Left hindlimb (tissue), 1 donor: ENCODE measurements around the gene EYS.
"Not testable (repeated sequence)": the region's sequence is repeated elsewhere in the genome, so short reads cannot be mapped to it uniquely, and the experiment has no call there.

Experiments
- DNase-seq: peaks from one replicate; pipeline ENCODE4 v3.0.0-alpha.2; 2018

EYS gene

GRCh38 chr6:63926950-63927927, 1779.8 kb downstream of the EYS start:
- no peak for DNase-seq

- DNase-seq, result no peak
Measured at GRCh38 chr6:63926258-63926780, 1780.7 kb downstream of the EYS start.

- DNase-seq, result no peak
Measured at GRCh38 chr6:63923139-63923739, 1783.8 kb downstream of the EYS start.

- DNase-seq, result peak; percentile 22
Measured at GRCh38 chr6:63919556-63920110, 1787.4 kb downstream of the EYS start.

GRCh38 chr6:63912887-63913286, 1794.1 kb downstream of the EYS start:
- no peak for DNase-seq

GRCh38 chr6:63910863-63911551, 1796.0 kb downstream of the EYS start:
- no peak for DNase-seq

- DNase-seq, result no peak
Measured at GRCh38 chr6:63904650-63905248, 1802.3 kb downstream of the EYS start.

GRCh38 chr6:63899550-63899949, 1807.5 kb downstream of the EYS start:
- no peak for DNase-seq

GRCh38 chr6:63897952-63898351, 1809.1 kb downstream of the EYS start:
- DNase-seq, result no peak

- no peak for DNase-seq
Measured at GRCh38 chr6:63897459-63897858, 1809.6 kb downstream of the EYS start.

GRCh38 chr6:63888416-63888815, 1818.6 kb downstream of the EYS start:
- DNase-seq, result no peak

GRCh38 chr6:63887804-63888203, 1819.2 kb downstream of the EYS start:
- not testable (repeated sequence) for DNase-seq

GRCh38 chr6:63887002-63887751, 1819.8 kb downstream of the EYS start:
- no peak for DNase-seq

- DNase-seq, result no peak
Measured at GRCh38 chr6:63886341-63886740, 1820.7 kb downstream of the EYS start.

GRCh38 chr6:63883597-63883996, 1823.4 kb downstream of the EYS start:
- DNase-seq, result no peak

- DNase-seq, result no peak
Measured at GRCh38 chr6:63882208-63882607, 1824.8 kb downstream of the EYS start.

- no peak for DNase-seq
Measured at GRCh38 chr6:63881791-63882190, 1825.2 kb downstream of the EYS start.

- no peak for DNase-seq
Measured at GRCh38 chr6:63872233-63872632, 1834.8 kb downstream of the EYS start.

GRCh38 chr6:63868351-63868750, 1838.7 kb downstream of the EYS start:
- DNase-seq, result no peak

GRCh38 chr6:63864671-63865318, 1842.2 kb downstream of the EYS start:
- no peak for DNase-seq

GRCh38 chr6:63864061-63864460, 1843.0 kb downstream of the EYS start:
- no peak for DNase-seq
